HPDE6-E6E7 (cell line): ENCODE measurements around the gene MMP17.

Source experiments
- DNase-seq: peaks from one replicate; pipeline ENCODE4 v3.0.0; 2011; ENCODE audit warnings: missing footprints; ENCODE audit errors: extremely low spot score

Gene MMP17

DNA sequence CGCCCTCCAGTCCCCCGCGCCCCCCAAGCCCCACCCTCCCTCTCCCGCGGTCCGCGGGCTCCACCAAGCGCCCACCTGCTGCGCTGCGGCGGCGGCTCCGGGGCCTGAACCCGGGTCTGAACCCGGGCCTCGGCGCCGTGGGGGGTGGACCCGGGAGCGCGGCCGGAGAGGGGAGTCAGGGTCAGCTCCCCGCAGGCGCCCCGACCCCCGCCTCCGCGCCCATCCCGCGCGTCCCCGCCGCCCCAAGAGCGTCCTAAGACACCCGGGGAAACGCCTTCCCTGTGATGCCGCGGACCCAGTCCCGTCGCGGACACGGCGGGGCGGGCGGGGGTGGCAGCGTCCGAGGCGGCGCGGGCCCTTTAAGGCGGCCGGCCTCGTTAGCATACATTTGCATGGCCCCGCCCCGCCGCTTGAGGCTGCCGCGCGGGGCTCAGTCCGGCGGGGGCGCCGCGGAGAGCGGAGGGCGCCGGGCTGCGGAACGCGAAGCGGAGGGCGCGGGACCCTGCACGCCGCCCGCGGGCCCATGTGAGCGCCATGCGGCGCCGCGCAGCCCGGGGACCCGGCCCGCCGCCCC is at the start of gene MMP17:
MMP17 (plus strand) TSS at position 433 of the 574 bp plus-strand sequence; CDS start at position 535, 102 bp downstream.
- no peak for DNase-seq

DNA sequence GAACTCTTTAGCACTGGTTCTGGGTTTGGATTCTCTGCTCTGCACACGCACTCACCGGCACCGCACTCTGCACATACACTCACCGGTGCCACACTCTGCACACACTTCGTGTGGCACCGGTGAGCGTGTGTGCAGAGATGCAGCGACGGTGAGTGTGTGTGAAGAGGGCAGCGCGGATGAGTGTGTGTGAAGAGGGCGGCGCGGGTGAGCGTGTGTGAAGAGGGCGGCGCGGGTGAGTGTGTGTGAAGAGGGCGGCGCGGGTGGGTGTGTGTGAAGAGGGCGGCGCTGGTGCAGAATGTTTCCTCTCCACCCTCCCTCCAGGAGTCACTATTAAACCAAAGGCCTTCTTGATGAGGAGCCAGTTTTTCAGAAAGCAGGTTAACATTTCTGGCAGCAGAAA is 49.2 kb upstream of the MMP17 start:
- DNase-seq = no peak

DNA sequence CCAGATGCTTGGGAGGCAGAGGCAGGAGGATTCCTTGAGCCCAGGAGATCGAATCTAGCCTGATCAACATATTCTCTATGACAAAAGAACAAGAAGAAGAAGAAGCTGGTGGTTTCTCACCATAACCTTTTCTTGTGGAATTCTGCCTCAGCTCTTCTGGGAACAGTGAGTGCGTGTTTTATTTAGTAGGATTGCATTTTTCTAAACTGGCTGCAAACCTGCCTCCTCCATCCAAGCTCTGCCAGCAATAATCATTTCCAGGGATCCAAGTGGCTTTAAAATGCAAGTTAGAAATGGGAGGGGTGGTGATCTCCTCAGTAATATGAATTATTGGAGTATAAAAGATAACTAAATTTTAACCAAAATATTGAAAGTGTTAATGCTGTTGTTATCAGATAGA is 46.1 kb upstream of the MMP17 start:
- no peak for DNase-seq

GRCh38 chr12:131783915-131784541 is 44.2 kb upstream of the MMP17 start:
- peak; percentile 80 for DNase-seq

GRCh38 chr12:131784909-131785762 is 43.1 kb upstream of the MMP17 start:
- no peak for DNase-seq

- DNase-seq = no peak
These were observed 42.3 kb upstream of the MMP17 start for GRCh38 chr12:131785763-131786330.

GRCh38 chr12:131786331-131786730 is 41.9 kb upstream of the MMP17 start:
- no peak for DNase-seq

- no peak for DNase-seq
These were observed 41.0 kb upstream of the MMP17 start for GRCh38 chr12:131787143-131787660.

DNA sequence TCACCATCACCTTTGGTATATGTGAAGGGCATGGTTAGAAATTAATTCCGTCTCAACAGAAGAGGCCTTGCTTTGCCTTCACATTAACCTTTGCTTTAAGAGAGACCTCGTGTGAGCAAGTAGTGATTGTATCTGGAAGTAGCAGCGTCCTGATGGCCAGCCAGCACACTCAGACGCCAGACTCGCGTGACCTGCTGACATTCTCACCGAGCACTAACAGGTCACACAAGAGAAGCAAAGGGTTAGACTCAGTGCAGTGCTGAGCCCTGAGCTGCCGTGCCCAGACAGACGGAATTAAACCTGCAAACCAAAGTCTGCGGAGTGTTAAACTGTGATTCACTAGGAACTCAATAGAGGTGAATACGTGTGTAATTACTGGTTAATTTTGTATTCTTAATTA is 40.1 kb upstream of the MMP17 start:
- no peak for DNase-seq

DNA sequence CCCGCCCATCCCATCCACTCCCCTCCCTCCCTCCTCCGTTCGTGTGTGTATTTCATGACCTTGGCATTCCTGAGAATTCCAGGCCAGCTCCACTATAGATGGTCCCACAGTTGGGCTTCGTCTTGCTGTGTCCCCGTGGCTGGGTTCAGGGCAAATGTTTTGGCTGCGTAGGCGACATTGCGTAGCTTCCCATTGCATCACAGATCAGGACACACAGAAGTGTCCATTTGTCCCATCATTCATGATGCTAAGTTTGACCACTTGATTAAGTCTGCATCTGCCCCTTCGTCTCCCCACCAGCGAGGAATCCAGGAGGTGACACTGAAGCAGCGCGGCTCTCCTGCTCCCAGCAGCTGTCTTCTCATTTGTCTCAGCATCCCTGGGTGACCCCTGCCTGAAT is 38.6 kb upstream of the MMP17 start:
- no peak for DNase-seq

- no peak for DNase-seq
These were observed 34.8 kb upstream of the MMP17 start for GRCh38 chr12:131793243-131794022.

GRCh38 chr12:131794061-131794460 is 34.1 kb upstream of the MMP17 start:
- DNase-seq = no peak

DNA sequence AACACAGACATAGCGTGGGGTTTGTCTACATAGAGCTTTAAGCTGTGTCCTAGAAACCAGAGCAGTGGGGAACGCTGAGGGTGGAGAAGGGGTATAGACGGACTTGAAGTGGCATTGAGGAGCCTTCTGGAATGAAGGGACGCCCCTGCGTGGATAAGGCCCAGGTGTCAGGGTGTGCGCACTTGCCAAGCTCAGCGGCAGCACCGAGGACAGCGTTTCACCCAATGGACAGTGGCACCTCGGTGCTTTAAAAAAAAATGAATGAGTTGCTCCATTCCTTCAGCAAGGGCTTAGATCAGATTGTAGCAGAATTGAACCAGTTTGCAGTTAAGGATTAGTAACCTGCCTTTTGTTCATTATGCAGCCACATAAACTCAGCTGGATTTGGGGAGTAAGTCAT is 33.6 kb upstream of the MMP17 start:
- no peak for DNase-seq

- no peak for DNase-seq
These were observed 33.1 kb upstream of the MMP17 start for GRCh38 chr12:131795064-131795463.

- no peak for DNase-seq
These were observed 32.3 kb upstream of the MMP17 start for GRCh38 chr12:131795690-131796410.

DNA sequence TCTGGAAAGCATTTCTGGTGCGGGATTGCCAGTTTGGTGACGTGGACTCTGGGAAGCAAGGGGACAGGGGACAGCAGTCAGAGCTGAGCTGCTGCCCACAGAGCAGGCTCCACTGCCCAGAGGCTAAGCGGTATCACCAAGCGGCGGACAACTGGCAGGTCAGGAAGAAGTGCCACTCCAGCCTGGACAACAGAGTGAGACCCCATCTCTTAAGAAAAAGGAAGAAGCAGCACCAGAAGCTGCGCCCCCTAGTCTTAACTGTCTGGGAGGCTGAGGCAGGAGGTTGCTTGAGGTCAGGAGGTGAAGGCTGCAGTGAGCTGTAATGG is 31.8 kb upstream of the MMP17 start:
- DNase-seq = no peak

GRCh38 chr12:131796754-131797587 is 31.2 kb upstream of the MMP17 start:
- no peak for DNase-seq

DNA sequence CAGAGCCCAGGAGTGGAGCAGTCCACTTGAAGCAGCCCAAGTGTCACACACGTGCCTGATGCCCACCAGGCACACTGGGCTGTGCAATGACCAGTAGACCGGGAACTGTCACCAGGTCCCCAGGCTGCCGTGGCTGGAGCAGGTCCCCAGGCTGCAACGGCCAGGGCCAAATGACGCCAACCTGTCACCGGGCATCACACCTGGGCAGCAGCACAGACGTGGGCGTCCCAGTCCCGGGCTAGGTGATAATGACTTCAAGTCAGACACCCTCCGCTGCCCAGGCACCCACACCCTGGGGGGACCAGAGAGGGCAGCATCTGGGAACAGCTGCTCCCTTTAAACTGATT is 30.6 kb upstream of the MMP17 start:
- no peak for DNase-seq

DNA sequence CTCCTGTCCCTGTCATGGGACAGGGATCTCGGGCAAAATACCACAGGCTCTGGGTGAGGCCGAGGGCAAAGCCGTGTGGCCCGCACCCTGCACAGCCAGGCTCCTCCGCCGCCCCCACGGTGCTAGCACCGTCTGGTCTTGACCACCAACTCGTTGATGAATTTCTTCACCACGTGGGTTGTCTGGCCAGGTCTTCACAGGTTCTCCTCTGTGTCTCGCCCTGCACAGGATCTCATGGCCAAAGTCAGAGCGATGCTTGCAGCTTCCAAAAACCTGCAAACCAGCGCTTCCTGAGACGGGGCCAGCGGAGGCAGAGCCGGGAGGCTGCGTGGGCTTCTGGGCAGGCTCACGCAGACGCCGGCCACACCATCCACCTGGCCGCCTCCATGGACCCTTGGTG is 29.0 kb upstream of the MMP17 start:
- DNase-seq = no peak
